GM23338 (cell line): ENCODE results near the gene HERC5. TPM values are rescaled to one million over a fixed set of nuclear protein-coding genes. Genes with fewer than 3 reads are reported as not detected.

ENCODE experiments used
- ATAC-seq: fragments of 200-7000 bp; cut with Tn5 transposase; 3 replicates; pipeline ENCODE4 v1.9.1; 2020
- DNase-seq: peaks from one replicate; pipeline ENCODE4 v3.0.0-alpha.2; 2015; ENCODE audit warnings: low spot score
- H2AFZ ChIP-seq: fragments of 200-600 bp; sonication (generic); 2 replicates; pipeline ENCODE4 v1.8.0; 2016; ENCODE audit warnings: antibody characterized with exemption, mild to moderate bottlenecking, moderate library complexity
- H3F3A ChIP-seq: fragments of 200-600 bp; sonication (generic); replicated peaks from 2 replicates; pipeline ENCODE4 v1.8.0; 2017; ENCODE audit warnings: antibody characterized with exemption, mixed run types, low read depth
- H3K27ac ChIP-seq: fragments of 200-600 bp; sonication (generic); 2 replicates; pipeline ENCODE4 v1.6.1; 2016; ENCODE audit warnings: low read depth
- H3K27me3 ChIP-seq: fragments of 200-600 bp; sonication (generic); 2 replicates; pipeline ENCODE4 v1.8.0; 2016; ENCODE audit warnings: mild to moderate bottlenecking, mixed run types, moderate library complexity; ENCODE audit not compliant: insufficient read depth
- H3K36me3 ChIP-seq: fragments of 200-600 bp; sonication (generic); 2 replicates; pipeline ENCODE4 v1.8.0; 2016; ENCODE audit warnings: mild to moderate bottlenecking; ENCODE audit not compliant: insufficient read depth
- H3K4me1 ChIP-seq: fragments of 200-600 bp; sonication (generic); 2 replicates; pipeline ENCODE4 v1.8.0; 2016; ENCODE audit warnings: mild to moderate bottlenecking, moderate library complexity; ENCODE audit not compliant: insufficient read depth
- H3K4me2 ChIP-seq: fragments of 200-600 bp; sonication (generic); 2 replicates; pipeline ENCODE4 v1.7.1; 2017; ENCODE audit warnings: mixed run types
- H3K4me3 ChIP-seq: fragments of 200-600 bp; sonication (generic); 2 replicates; pipeline ENCODE4 v1.6.1; 2016; ENCODE audit warnings: mixed run types
- H3K79me2 ChIP-seq: fragments of 200-600 bp; sonication (generic); replicated peaks from 2 replicates; pipeline ENCODE4 v1.8.0; 2017; ENCODE audit warnings: mild to moderate bottlenecking; ENCODE audit not compliant: insufficient read depth
- H3K9me2 ChIP-seq: fragments of 200-600 bp; sonication (generic); 2 replicates; pipeline ENCODE4 v1.8.0; 2017; ENCODE audit not compliant: insufficient read depth
- H4K20me1 ChIP-seq: fragments of 200-600 bp; sonication (generic); replicated peaks from 2 replicates; pipeline ENCODE4 v1.8.0; 2017; ENCODE audit warnings: mild to moderate bottlenecking; ENCODE audit not compliant: insufficient read depth
- H3K27ac Mint-ChIP-seq: 2 replicates; pipeline ENCODE4 v1.8.0; 2020; ENCODE audit warnings: inconsistent platforms, mild to moderate bottlenecking, moderate library complexity, mixed read lengths
- H3K27me3 Mint-ChIP-seq: 3 replicates; pipeline ENCODE4 v1.8.0; 2022; ENCODE audit warnings: low read depth, mild to moderate bottlenecking, moderate library complexity, mixed read lengths, inconsistent platforms; ENCODE audit not compliant: insufficient read depth, poor library complexity
- H3K36me3 Mint-ChIP-seq: 3 replicates; pipeline ENCODE4 v1.8.0; 2021; ENCODE audit warnings: low read depth, mild to moderate bottlenecking, inconsistent platforms, moderate library complexity, mixed read lengths
- H3K4me1 Mint-ChIP-seq: 3 replicates; pipeline ENCODE4 v1.8.0; 2020; ENCODE audit warnings: mild to moderate bottlenecking, inconsistent platforms, mixed read lengths
- H3K4me3 Mint-ChIP-seq: 3 replicates; pipeline ENCODE4 v1.8.0; 2021; ENCODE audit warnings: moderate library complexity, mild to moderate bottlenecking, inconsistent platforms, mixed read lengths
- H3K9me3 Mint-ChIP-seq: 3 replicates; pipeline ENCODE4 v1.8.0; 2020; ENCODE audit warnings: moderate library complexity, mild to moderate bottlenecking, inconsistent platforms, mixed read lengths
- CREB1 ChIP-seq: fragments of 250-450 bp; sonication (Bioruptor Pico); IDR thresholded peaks from 2 replicates; pipeline ENCODE4 v1.5.0; 2020; ENCODE audit warnings: low read depth, mild to moderate bottlenecking, moderate library complexity
- CTCF ChIP-seq, 2 experiments: fragments of 200-600 bp in 1 of 2; sonication (generic) in 1 of 2; conservative IDR thresholded peaks; 2 replicates each; pipeline versions ENCODE4 v1.5.1 to v1.6.1; 2016 to 2017; ENCODE audit warnings: antibody characterized with exemption in 2 of 2, low read depth in 2 of 2, mild to moderate bottlenecking in 2 of 2, moderate library complexity in 1 of 2
- EZH2 ChIP-seq: fragments of 200-600 bp; sonication (generic); IDR thresholded peaks from one replicate; pipeline ENCODE4 v1.8.0; 2017; ENCODE audit warnings: antibody characterized with exemption, mild to moderate bottlenecking, low read depth; ENCODE audit not compliant: unreplicated experiment
- EZH2phosphoT487 ChIP-seq: fragments of 200-600 bp; sonication (generic); IDR thresholded peaks from one replicate; pipeline ENCODE4 v1.8.1; 2018; ENCODE audit warnings: antibody characterized with exemption; ENCODE audit not compliant: unreplicated experiment
- JUNB ChIP-seq: IDR thresholded peaks from one replicate; pipeline ENCODE4 v1.6.1; 2016; ENCODE audit warnings: antibody characterized with exemption; ENCODE audit not compliant: unreplicated experiment
- NANOG ChIP-seq: IDR thresholded peaks from 2 replicates; pipeline ENCODE4 v1.6.1; 2016; ENCODE audit warnings: antibody characterized with exemption, borderline replicate concordance
- POLR2AphosphoS5 ChIP-seq: IDR thresholded peaks from 2 replicates; pipeline ENCODE4 v1.6.1; 2016; ENCODE audit warnings: antibody characterized with exemption, low read depth
- REST ChIP-seq: IDR thresholded peaks from one replicate; pipeline ENCODE4 v1.6.1; 2018; ENCODE audit warnings: antibody characterized with exemption; ENCODE audit not compliant: unreplicated experiment
- STAT1 ChIP-seq: IDR thresholded peaks from one replicate; pipeline ENCODE4 v1.6.1; 2016; ENCODE audit warnings: antibody characterized with exemption; ENCODE audit not compliant: unreplicated experiment
- ZNF114 ChIP-seq: fragments of 250-450 bp; sonication (Bioruptor Pico); IDR thresholded peaks from 2 replicates; pipeline ENCODE4 v1.5.0; 2020; ENCODE audit warnings: mild to moderate bottlenecking, moderate library complexity
- ZNF331 ChIP-seq: fragments of 250-450 bp; sonication (Bioruptor Pico); IDR thresholded peaks from 2 replicates; pipeline ENCODE4 v1.5.0; 2020; ENCODE audit warnings: low read depth, mild to moderate bottlenecking, moderate library complexity
- ZNF462 ChIP-seq: fragments of 250-450 bp; sonication (Bioruptor Pico); IDR thresholded peaks from 2 replicates; pipeline ENCODE4 v1.5.0; 2020; ENCODE audit warnings: mild to moderate bottlenecking, moderate library complexity
- polyA plus RNA-seq: library from polyadenylated mRNA; unstranded; fragments of >200 nt; fragmentation: Nextera tagmentation; extraction: Ambion mirVana; gene quantifications from 2 replicates; pipeline ENCODE4 v1.2.1, GENCODE V29; 2016
- total RNA-seq: library from RNA; depleted of rRNA; stranded (reverse); fragments of >200 nt; shearing (Covaris generic); gene quantifications from 2 replicates; pipeline ENCODE4 v1.2.3, GENCODE V29; 2014
- TF ChIP-seq, protein P1 (sequence below): IDR thresholded peaks from 2 replicates; pipeline ENCODE4 v1.6.1; 2016; ENCODE audit warnings: antibody characterized with exemption

HERC5 gene
- total and polyA plus RNA-seq, 2 experiments from 2014 or later = 22.8 to 25.1 TPM

- H4K20me1 ChIP-seq = no peaks in the 10 kb centered on the region
- TF ChIP-seq EZH2 (no peak), REST (no peak), CTCF (conservative IDR thresholded peaks at IDR 0.05; ENCODE audit: low read depth in 2 of 2) (no peak), NANOG (no peak), ZNF331 (CRISPR knock-in tag) (no peak), ZNF462 (CRISPR knock-in tag) (no peak), CREB1 (CRISPR knock-in tag) (no peak), ZNF114 (no peak), STAT1 (no peak), POLR2AphosphoS5 (no peak), EZH2phosphoT487 (no peak), JUNB (no peak)
- TF ChIP-seq, protein P1, sequence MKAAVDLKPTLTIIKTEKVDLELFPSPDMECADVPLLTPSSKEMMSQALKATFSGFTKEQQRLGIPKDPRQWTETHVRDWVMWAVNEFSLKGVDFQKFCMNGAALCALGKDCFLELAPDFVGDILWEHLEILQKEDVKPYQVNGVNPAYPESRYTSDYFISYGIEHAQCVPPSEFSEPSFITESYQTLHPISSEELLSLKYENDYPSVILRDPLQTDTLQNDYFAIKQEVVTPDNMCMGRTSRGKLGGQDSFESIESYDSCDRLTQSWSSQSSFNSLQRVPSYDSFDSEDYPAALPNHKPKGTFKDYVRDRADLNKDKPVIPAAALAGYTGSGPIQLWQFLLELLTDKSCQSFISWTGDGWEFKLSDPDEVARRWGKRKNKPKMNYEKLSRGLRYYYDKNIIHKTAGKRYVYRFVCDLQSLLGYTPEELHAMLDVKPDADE = no peak
- no peak overlapping the region for H3K27ac ChIP-seq
- H3K36me3 ChIP-seq = no peaks in the 10 kb centered on the region
- H3K27me3 ChIP-seq = no peaks in the 10 kb centered on the region
- Mint-ChIP-seq H3K27ac (no peak overlapping the region), H3K4me1 (peaks cover 10% of the 10 kb centered on the region; the same call in 2 of the 3 replicates), H3K36me3 (no peaks in the 10 kb centered on the region), H3K9me3 (no peaks in the 10 kb centered on the region), H3K27me3 (peaks cover 2% of the 10 kb centered on the region), H3K4me3 (no peak overlapping the region)
- H3K4me3 ChIP-seq = no peak overlapping the region
- H3K9me2 ChIP-seq = 0 out of 2 replicates have a peak, but pooled peaks cover 3% of the 10 kb centered on the region
- no peak overlapping the region for H3K4me2 ChIP-seq
- no peaks in the 10 kb centered on the region for H3F3A ChIP-seq
- H3K79me2 ChIP-seq = no peaks in the 10 kb centered on the region
- H2AFZ ChIP-seq = no peak overlapping the region
- DNase-seq = no peak
- H3K4me1 ChIP-seq = no peaks in the 10 kb centered on the region
- no peak for ATAC-seq
Measured at GRCh38 chr4:88409206-88409605, 47.7 kb upstream of the HERC5 start.
